Upper lobe of left lung (tissue), 6 donors: ENCODE data around the gene ATP2A2. TPM values are rescaled to one million over a fixed set of nuclear protein-coding genes. Genes with fewer than 3 reads are reported as not detected.

Experiments used
- ATAC-seq, 2 donors: fragments of 200-7000 bp; cut with Tn5 transposase; one replicate each; pipeline ENCODE4 v1.9.1; 2022; ENCODE audit warnings: mild to moderate bottlenecking in 2 of 2, moderate library complexity in 2 of 2; ENCODE audit not compliant: low FRiP score in 2 of 2
- DNase-seq, 2 donors: peaks; one replicate each; pipeline ENCODE4 v3.0.0-alpha.2; 2019 to 2020
- H3K27ac ChIP-seq, 4 donors: fragments of 200-600 bp; sonication (generic); one replicate each; pipeline ENCODE4 v1.5.1; 2016 to 2019
- H3K27me3 ChIP-seq, 4 donors: fragments of 200-600 bp; sonication (generic); one replicate each; pipeline ENCODE4 v1.5.1; 2017 to 2019
- H3K36me3 ChIP-seq, 4 donors: fragments of 200-600 bp; sonication (generic); one replicate each; pipeline ENCODE4 v1.5.1; 2016 to 2019
- H3K4me1 ChIP-seq, 4 donors: fragments of 200-600 bp; sonication (generic); one replicate each; pipeline ENCODE4 v1.5.1; 2018 to 2019
- H3K4me3 ChIP-seq, 4 donors: fragments of 200-600 bp; sonication (generic); one replicate each; pipeline ENCODE4 v1.5.1; 2017 to 2019; ENCODE audit warnings: mild to moderate bottlenecking in 2 of 4, moderate library complexity in 1 of 4
- H3K9me3 ChIP-seq, 4 donors: fragments of 200-600 bp; sonication (generic); one replicate each; pipeline ENCODE4 v1.5.1; 2018 to 2019
- CTCF ChIP-seq, 6 experiments: fragments of 450-650 bp in 4 of 6; fragments of 200-600 bp in 2 of 6; sonication (generic) in 2 of 6; IDR thresholded peaks; one replicate each; pipeline ENCODE4 v1.5.1; 2016 to 2019; ENCODE audit warnings: antibody characterized with exemption in 6 of 6
- EP300 ChIP-seq, 4 donors: sonication (generic); formaldehyde crosslinking; IDR thresholded peaks; one replicate each; pipeline ENCODE4 v1.5.1; 2017; ENCODE audit warnings: antibody characterized with exemption in 4 of 4, control low read depth in 2 of 4
- POLR2A ChIP-seq, 4 donors: fragments of 450-650 bp; IDR thresholded peaks; one replicate each; pipeline ENCODE4 v1.5.1; 2016 to 2017; ENCODE audit warnings: antibody characterized with exemption in 4 of 4, mild to moderate bottlenecking in 2 of 4
- POLR2AphosphoS5 ChIP-seq, 2 donors: sonication (generic); formaldehyde crosslinking; IDR thresholded peaks; one replicate each; pipeline ENCODE4 v1.5.1; 2017; ENCODE audit warnings: antibody characterized with exemption in 2 of 2
- WGBS, 2 donors: methylation state at CpG; one replicate each; pipeline ENCODE4 v1.1.5; 2017 to 2018; 5-methylcytosine and 5-hydroxymethylcytosine counted together
- small RNA-seq, 4 donors: library from RNA; depleted of rRNA; stranded (forward); fragments of <200 nt; gene quantifications; one replicate each; pipeline ENCODE3, GENCODE V24; 2016
- total RNA-seq, 6 donors: library from RNA; depleted of rRNA in 4 of 6; stranded (reverse); fragments of >200 nt in 4 of 6; gene quantifications; one replicate each; pipeline versions ENCODE4 v1.1.0 to v1.2.1, GENCODE V29; 2016 to 2021
- donor health status: DM: no; HTN: no; CAD: no; lungs with moderate emphysema.
- donor health status: DM: no; HTN: yes; CAD: no; lungs with severe emphysema.

Gene ATP2A2
- total RNA-seq, 6 donors from 2014 or later = 91.7 to 166 (median 142) TPM

- Histone ChIP-seq H3K9me3 (no peaks in the 10 kb centered on the region), H3K36me3 (peaks cover 21 to 94% (median 74%) of the 10 kb centered on the region in 4 donors), H3K27ac (no peak overlapping the region), H3K27me3 (no peaks in the 10 kb centered on the region), H3K4me1 (no peaks in the 10 kb centered on the region), H3K4me3 (no peak overlapping the region)
- no peak for TF ChIP-seq POLR2AphosphoS5 (IDR thresholded peaks at IDR 0.05)
- TF ChIP-seq CTCF (IDR thresholded peaks at IDR 0.05) = no peak
- no peak for TF ChIP-seq POLR2A (IDR thresholded peaks at IDR 0.05)
- no peak for TF ChIP-seq EP300 (IDR thresholded peaks at IDR 0.05)
- no peak for DNase-seq
- WGBS, 2 donors = 87 to 98% methylated on average over 4 of the region's 4 CpGs
- no peak for ATAC-seq
Measured at GRCh38 chr12:110382683-110383082, 101.6 kb downstream of the ATP2A2 start.

Small RNA genes lying within 50 kb of the gene (small RNA-seq; reads per million reads assigned to genes)
- 0 reads per million in 4 donors for gene RN7SL769P

Other genes with a start within 250 kb of the ATP2A2 start
- 10 to 100 TPM in 5 of 6 donors, 1 to 10 TPM in 1; 8.4 to 30.5 (median 19.6) TPM for gene C12orf76, start 232.7 kb upstream of the ATP2A2 start, total RNA-seq
- 10 to 100 TPM in 3 of 6 donors, 1 to 10 TPM in 3; 7.7 to 39.1 (median 10.8) TPM for gene IFT81, start 156.9 kb upstream of the ATP2A2 start, total RNA-seq
- 10 to 100 TPM; 33.5 to 90.1 (median 43.1) TPM for gene ANAPC7, start 122.5 kb downstream of the ATP2A2 start, total RNA-seq
- 100 to 1,000 TPM; 139 to 347 (median 245) TPM for gene ARPC3, start 169.1 kb downstream of the ATP2A2 start, total RNA-seq
- gene GPN3, start 187.0 kb downstream of the ATP2A2 start, total RNA-seq = 10 to 100 TPM in 4 of 6 donors, 1 to 10 TPM in 2; 4.1 to 31.4 (median 19.6) TPM
- gene FAM216A, start 187.6 kb downstream of the ATP2A2 start, total RNA-seq = 1 to 10 TPM; 3.1 to 6.1 (median 3.2) TPM
- 100 to 1,000 TPM in 1 of 6 donors, 10 to 100 TPM in 5; 29.9 to 102 (median 86.7) TPM for gene VPS29, start 220.9 kb downstream of the ATP2A2 start, total RNA-seq
- gene RAD9B, start 221.1 kb downstream of the ATP2A2 start, total RNA-seq = 1 to 10 TPM in 2 of 6 donors, under 1 TPM in 3, not detected in 1; 0.15 to 2.1 (median 0.94) TPM